ENCODE data around the gene BMS1. TPM values are rescaled to one million over a fixed set of nuclear protein-coding genes. Genes with fewer than 3 reads are reported as not detected.

Gene BMS1
- total and polyA plus RNA-seq, 10 of the 15 experiments (the other 5 are each of a cell fraction or from before 2014, with no cell fraction given): 7.6 to 33.6 (median 21.0) TPM

- TF ChIP-seq TAF1 (IDR thresholded peaks at IDR 0.05; ENCODE audit: borderline replicate concordance, low read depth, low read length) (no peak), SKIL (IDR thresholded peaks at IDR 0.05; ENCODE audit: low read depth, poor library complexity, severe bottlenecking) (no peak), MEF2B (IDR thresholded peaks at IDR 0.05; ENCODE audit: partially characterized antibody, poor library complexity, severe bottlenecking) (no peak)
These were observed 94.3 kb downstream of the BMS1 start (continued) for GRCh38 chr10:42876945-42877344.

- in situ Hi-C loops (cut with MboI): no loop called here
- H3K4me2 ChIP-seq (ENCODE audit: control insufficient read depth, insufficient read depth): no peak overlapping the region
- H4K20me1 ChIP-seq (ENCODE audit: control insufficient read depth, insufficient read depth): no peaks in the 10 kb centered on the region
- no TSS peak for BruUV-seq (replicated peaks)
- no peaks in the 10 kb centered on the region; a peak in 1 of 4 replicates for H3K27me3 ChIP-seq (replicated peaks in 1 of 2; ENCODE audit: control insufficient read depth in 2 of 2, insufficient read depth in 2 of 2, low read length in 1 of 2)
- no peaks in the 10 kb centered on the region for H3K79me2 ChIP-seq (ENCODE audit: control insufficient read depth, insufficient read depth, low read length)
- DNase-seq (ENCODE audit: low read depth, low spot score) (no peak), ATAC-seq (no peak), FAIRE-seq (no peak)
- no peak for TF ChIP-seq KLF5 (IDR thresholded peaks at IDR 0.05; ENCODE audit: partially characterized antibody)
- TF ChIP-seq FOXK2 (IDR thresholded peaks at IDR 0.05): no peak
- TF ChIP-seq E2F8 (IDR thresholded peaks at IDR 0.05; ENCODE audit: low read depth, partially characterized antibody): no peak
- intact Hi-C loops (cut with micrococcal nuclease; ENCODE audit: unreplicated experiment): no loop called here
- H2AFZ ChIP-seq (ENCODE audit: control insufficient read depth, low read depth, low read length): no peak overlapping the region
- no peak overlapping the region for H3K9ac ChIP-seq (ENCODE audit: control insufficient read depth, insufficient read depth, low read length)
- H3K4me3 ChIP-seq: no peak overlapping the region
- no peak overlapping the region for H3K27ac ChIP-seq (ENCODE audit: control insufficient read depth, insufficient read depth)
- ChIA-PET POLR2A (no interaction called here), SMC1A (ENCODE audit: uncharacterized antibody, unreplicated experiment) (no interaction called here), RAD21 (ENCODE audit: unreplicated experiment) (no interaction called here), CTCF (no interaction called here)
- 0% methylated on average over 4 of the region's 4 CpGs for WGBS (ENCODE audit: insufficient coverage, insufficient replicate concordance, low lambda C conversion rate, missing lambda C conversion rate)
- H3K4me1 ChIP-seq (ENCODE audit: control insufficient read depth, insufficient read depth, low read length): no peaks in the 10 kb centered on the region
- H3K9me3 ChIP-seq (replicated peaks; ENCODE audit: control insufficient read depth, insufficient read depth, low read length): no peaks in the 10 kb centered on the region; the same call in 2 of the 3 replicates
- no peaks in the 10 kb centered on the region for H3K36me3 ChIP-seq (ENCODE audit: control insufficient read depth in 2 of 2, insufficient read depth in 2 of 2, low read length in 1 of 2)
These were observed 95.0 kb downstream of the BMS1 start for GRCh38 chr10:42877496-42878030.
